HCT116 (cell line): ENCODE data around the gene ZNF628. TPM values are rescaled to one million over a fixed set of nuclear protein-coding genes. Genes with fewer than 3 reads are reported as not detected.

Experiments used
- ATAC-seq: fragments of 200-7000 bp; cut with Tn5 transposase; 2 replicates; pipeline ENCODE4 v1.9.1; 2020; ENCODE audit warnings: mild to moderate bottlenecking, moderate library complexity
- BruUV-seq: library from RNA; stranded (reverse); fragments of 400-500 nt; replicated peaks from 2 replicates; lab custom pipeline; 2021; lab: Mats Ljungman, UMichigan
- CTCF ChIA-PET: fragments of 300-600 bp; sonication (Branson Sonifier 250); formaldehyde crosslinking; loops from one replicate; lab custom pipeline; 2021; ENCODE audit warnings: antibody characterized with exemption; lab: Charles Lee
- POLR2A ChIA-PET: fragments of 300-600, 350-600 bp; sonication (Branson Sonifier 250); formaldehyde crosslinking; loops from one replicate; lab custom pipeline; 2021; ENCODE audit warnings: antibody characterized with exemption; lab: Charles Lee
- RAD21 ChIA-PET, 2 experiments: fragments of 300-600 bp; sonication (Branson Sonifier 250); formaldehyde crosslinking; loops; one replicate each; lab custom pipeline; 2023; ENCODE audit warnings: low total read pairs in 2 of 2; ENCODE audit not compliant: uncharacterized antibody in 2 of 2, unreplicated experiment in 2 of 2, low non-redundant PET in 1 of 2; lab: Charles Lee
- DNase-seq: peaks from one replicate; pipeline ENCODE4 v3.0.0-alpha.2; 2010; ENCODE audit warnings: low read depth, low spot score
- H2AFZ ChIP-seq: fragments of 200-600 bp; shearing (Covaris generic), sonication (generic); 2 replicates; pipeline ENCODE4 v1.6.1; 2017; ENCODE audit warnings: low read depth, mixed run types, mixed read lengths, antibody characterized with exemption, low read length; ENCODE audit not compliant: poor library complexity, severe bottlenecking
- H3K27ac ChIP-seq: 2 replicates; pipeline ENCODE4 v1.5.1; 2012; ENCODE audit warnings: low read depth, low read length
- H3K27me3 ChIP-seq: fragments of 200-600 bp; sonication (generic); 2 replicates; pipeline ENCODE4 v1.6.1; 2016; ENCODE audit warnings: mixed run types, low read length, mixed read lengths; ENCODE audit not compliant: insufficient read depth
- H3K36me3 ChIP-seq, 2 experiments: fragments of 200-500 bp in 1 of 2; fragments of 200-600 bp in 1 of 2; sonication (Bioruptor generic) in 1 of 2; sonication (generic) in 1 of 2; 2 replicates each; pipeline versions ENCODE4 v1.5.1 to v1.6.1; 2014 to 2016; ENCODE audit warnings: low read length in 2 of 2, inconsistent platforms in 1 of 2, mixed read lengths in 1 of 2, mixed run types in 1 of 2; ENCODE audit not compliant: insufficient read depth in 2 of 2, control insufficient read depth in 1 of 2
- H3K4me1 ChIP-seq, 2 experiments: fragments of 200-600 bp in 1 of 2; sonication (generic) in 1 of 2; 2 replicates each; pipeline versions ENCODE4 v1.5.1 to v1.6.1; 2012 to 2017; ENCODE audit warnings: low read length in 2 of 2, inconsistent platforms in 1 of 2, mild to moderate bottlenecking in 1 of 2, mixed read lengths in 1 of 2, mixed run types in 1 of 2, moderate library complexity in 1 of 2; ENCODE audit not compliant: insufficient read depth in 2 of 2, control insufficient read depth in 1 of 2
- H3K4me2 ChIP-seq: fragments of 200-600 bp; sonication (generic); 2 replicates; pipeline ENCODE4 v1.6.1; 2017; ENCODE audit warnings: mixed run types, low read length, mixed read lengths
- H3K4me3 ChIP-seq, 2 experiments: fragments of 200-600 bp in 1 of 2; sonication (generic) in 1 of 2; replicated peaks in 1 of 2; 2 replicates each; pipeline ENCODE4 v1.5.1; 2011 to 2016; ENCODE audit warnings: low read length in 2 of 2, control low read depth in 1 of 2, low read depth in 1 of 2, mild to moderate bottlenecking in 1 of 2, mixed read lengths in 1 of 2, mixed run types in 1 of 2
- H3K79me2 ChIP-seq: fragments of 200-600 bp; sonication (generic); 2 replicates; pipeline ENCODE4 v1.6.1; 2017; ENCODE audit warnings: mild to moderate bottlenecking, mixed run types, low read length, moderate library complexity, mixed read lengths; ENCODE audit not compliant: insufficient read depth
- H3K9ac ChIP-seq: fragments of 200-600 bp; sonication (generic); 2 replicates; pipeline ENCODE4 v1.6.1; 2016; ENCODE audit warnings: low read length, mixed read lengths
- H3K9me2 ChIP-seq: fragments of 200-600 bp; sonication (generic), shearing (Covaris generic); 2 replicates; pipeline ENCODE4 v1.6.1; 2017; ENCODE audit warnings: mixed run types, mild to moderate bottlenecking, moderate library complexity; ENCODE audit not compliant: insufficient read depth
- H3K9me3 ChIP-seq, 2 experiments: fragments of 200-500 bp in 1 of 2; fragments of 200-600 bp in 1 of 2; sonication (Bioruptor generic) in 1 of 2; sonication (generic) in 1 of 2; 2 replicates each; pipeline ENCODE4 v1.6.1; 2014 to 2017; ENCODE audit warnings: low read length in 2 of 2, mixed read lengths in 2 of 2, inconsistent platforms in 1 of 2, low read depth in 1 of 2, mild to moderate bottlenecking in 1 of 2, mixed run types in 1 of 2, moderate library complexity in 1 of 2; ENCODE audit not compliant: control insufficient read depth in 1 of 2, insufficient read depth in 1 of 2
- H4K20me1 ChIP-seq: fragments of 200-600 bp; sonication (generic), shearing (Covaris generic); 2 replicates; pipeline ENCODE4 v1.6.1; 2017; ENCODE audit warnings: mixed run types, mild to moderate bottlenecking, moderate library complexity; ENCODE audit not compliant: insufficient read depth
- MAX ChIP-seq: IDR thresholded peaks from 2 replicates; pipeline ENCODE4 v1.6.1; 2012
- intact Hi-C: fragments of 100-400 bp; cut with micrococcal nuclease; formaldehyde crosslinking; loops from 2 replicates; pipeline ENCODE4 v1.10.0; 2022
- total RNA-seq: library from RNA; stranded (reverse); gene quantifications from one replicate; pipeline ENCODE4 v1.2.1, GENCODE V29; 2021; ENCODE audit not compliant: unreplicated experiment
- TF ChIP-seq, protein P1 (sequence below), 3 experiments: fragments of 200-600 bp in 1 of 3; sonication (generic) in 1 of 3; IDR thresholded peaks in 2 of 3; conservative IDR thresholded peaks in 1 of 3; 2 replicates each; pipeline ENCODE4 v1.5.1; 2012 to 2017; ENCODE audit warnings: low read depth in 2 of 3, low read length in 2 of 3, antibody characterized with exemption in 1 of 3, borderline replicate concordance in 1 of 3, control low read depth in 1 of 3, mild to moderate bottlenecking in 1 of 3, mixed read lengths in 1 of 3, mixed run types in 1 of 3, moderate library complexity in 1 of 3; ENCODE audit not compliant: insufficient read depth in 1 of 3

The ZNF628 gene
- total RNA-seq, 1 experiment from 2014 or later, result 14.9 TPM

DNA sequence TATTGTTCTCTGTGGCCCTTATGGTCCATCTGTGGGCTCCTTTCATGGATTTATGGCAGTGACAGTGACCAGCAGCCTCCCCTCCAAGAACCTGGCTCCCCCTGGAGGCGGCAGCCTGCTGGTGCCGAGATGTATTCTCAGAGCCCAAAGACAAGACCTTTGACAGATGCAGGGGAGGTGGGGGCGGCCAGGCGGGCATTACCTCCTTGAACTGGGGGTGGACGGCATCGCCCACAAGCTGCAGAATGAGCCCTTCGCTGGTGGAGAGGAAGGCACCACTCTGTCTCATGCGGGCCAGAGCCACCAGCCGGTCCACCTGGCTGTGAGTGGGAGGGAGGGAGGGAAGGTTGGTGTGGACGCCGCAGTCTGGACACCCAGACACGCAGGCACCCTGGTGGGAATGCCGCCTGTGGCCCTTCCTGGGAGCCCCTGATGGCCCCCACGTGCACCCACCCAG lies 21.6 kb upstream of the ZNF628 start:
- CTCF ChIA-PET, result no interaction called here

More for the DNA sequence above, 21.6 kb upstream of the ZNF628 start:
- Histone ChIP-seq H3K4me1 (peaks cover 0 to 5% of the 10 kb centered on the region in 2 experiments; a peak in 2 of 4 replicates), H3K9me3 (no peaks in the 10 kb centered on the region), H4K20me1 (no peaks in the 10 kb centered on the region), H3K79me2 (peaks cover 7% of the 10 kb centered on the region; the same call in 1 of the 2 replicates), H3K4me2 (no peak overlapping the region), H3K36me3 (no peaks in the 10 kb centered on the region; a peak in 1 of 4 replicates), H3K9me2 (no peaks in the 10 kb centered on the region), H2AFZ (no peak overlapping the region), H3K9ac (no peak overlapping the region), H3K27me3 (no peaks in the 10 kb centered on the region), H3K4me3 (no peak overlapping the region), H3K27ac (no peak overlapping the region)
- ATAC-seq (peak; percentile 71), DNase-seq (no peak)
- TF ChIP-seq, protein P1, sequence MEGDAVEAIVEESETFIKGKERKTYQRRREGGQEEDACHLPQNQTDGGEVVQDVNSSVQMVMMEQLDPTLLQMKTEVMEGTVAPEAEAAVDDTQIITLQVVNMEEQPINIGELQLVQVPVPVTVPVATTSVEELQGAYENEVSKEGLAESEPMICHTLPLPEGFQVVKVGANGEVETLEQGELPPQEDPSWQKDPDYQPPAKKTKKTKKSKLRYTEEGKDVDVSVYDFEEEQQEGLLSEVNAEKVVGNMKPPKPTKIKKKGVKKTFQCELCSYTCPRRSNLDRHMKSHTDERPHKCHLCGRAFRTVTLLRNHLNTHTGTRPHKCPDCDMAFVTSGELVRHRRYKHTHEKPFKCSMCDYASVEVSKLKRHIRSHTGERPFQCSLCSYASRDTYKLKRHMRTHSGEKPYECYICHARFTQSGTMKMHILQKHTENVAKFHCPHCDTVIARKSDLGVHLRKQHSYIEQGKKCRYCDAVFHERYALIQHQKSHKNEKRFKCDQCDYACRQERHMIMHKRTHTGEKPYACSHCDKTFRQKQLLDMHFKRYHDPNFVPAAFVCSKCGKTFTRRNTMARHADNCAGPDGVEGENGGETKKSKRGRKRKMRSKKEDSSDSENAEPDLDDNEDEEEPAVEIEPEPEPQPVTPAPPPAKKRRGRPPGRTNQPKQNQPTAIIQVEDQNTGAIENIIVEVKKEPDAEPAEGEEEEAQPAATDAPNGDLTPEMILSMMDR (IDR thresholded peaks at IDR 0.05 in 2 of 3, conservative IDR thresholded peaks at IDR 0.05 in 1 of 3; ENCODE audit: borderline replicate concordance in 1 of 3, insufficient read depth in 1 of 3, low read depth in 2 of 3, low read length in 2 of 3), result peak in 2 of 3 experiments; percentile 85 to 92
- TF ChIP-seq MAX, result no peak
- RAD21 ChIA-PET, result interaction anchor here in 1 of 2 experiments (0.5 kb wide), 1 partner anchor 297 kb away, joined by 3 read pairs; no protein-coding TSS in a partner anchor
- intact Hi-C loops, result no loop called here
- POLR2A ChIA-PET, result no interaction called here
- no TSS peak for BruUV-seq
